ENCODE data around the gene WDR53. TPM values are rescaled to one million over a fixed set of nuclear protein-coding genes. Genes with fewer than 3 reads are reported as not detected.
A peak's percentile ranks its signal among the peaks of the same experiment; 100 is the strongest.
"Not testable (repeated sequence)": the region's sequence is repeated elsewhere in the genome, so short reads cannot be mapped to it uniquely, and the experiment has no call there.

The WDR53 gene
- total RNA-seq, 1 donor from 2014 or later = 0.21 TPM

DNA sequence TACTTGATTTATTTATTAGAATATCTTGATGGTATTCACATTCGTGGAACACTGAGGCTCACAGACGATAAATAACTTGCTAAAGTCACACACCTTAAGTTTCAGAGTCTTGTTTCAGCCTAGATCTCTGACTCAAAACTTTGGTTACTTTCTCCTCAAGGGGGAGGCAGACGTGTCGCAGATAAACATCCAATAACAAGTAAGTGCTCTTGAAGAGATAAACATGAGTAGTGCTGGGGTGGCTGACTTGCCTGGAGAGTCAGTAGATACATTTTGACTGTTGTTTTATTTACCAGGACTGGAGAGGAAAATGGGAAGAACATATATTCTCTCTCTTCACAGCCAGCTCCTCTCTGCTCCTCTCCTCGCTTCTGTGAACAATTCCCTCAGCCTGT is 31.4 kb upstream of the WDR53 start:
- no peaks in the 10 kb centered on the region for H3K9me3 ChIP-seq
- intact Hi-C loops (cut with DNase I) = no loop called here
- H3K4me3 ChIP-seq = no peak overlapping the region
- no peak for DNase-seq (ENCODE audit: low spot score in 2 of 2)
- TF ChIP-seq, protein P1, sequence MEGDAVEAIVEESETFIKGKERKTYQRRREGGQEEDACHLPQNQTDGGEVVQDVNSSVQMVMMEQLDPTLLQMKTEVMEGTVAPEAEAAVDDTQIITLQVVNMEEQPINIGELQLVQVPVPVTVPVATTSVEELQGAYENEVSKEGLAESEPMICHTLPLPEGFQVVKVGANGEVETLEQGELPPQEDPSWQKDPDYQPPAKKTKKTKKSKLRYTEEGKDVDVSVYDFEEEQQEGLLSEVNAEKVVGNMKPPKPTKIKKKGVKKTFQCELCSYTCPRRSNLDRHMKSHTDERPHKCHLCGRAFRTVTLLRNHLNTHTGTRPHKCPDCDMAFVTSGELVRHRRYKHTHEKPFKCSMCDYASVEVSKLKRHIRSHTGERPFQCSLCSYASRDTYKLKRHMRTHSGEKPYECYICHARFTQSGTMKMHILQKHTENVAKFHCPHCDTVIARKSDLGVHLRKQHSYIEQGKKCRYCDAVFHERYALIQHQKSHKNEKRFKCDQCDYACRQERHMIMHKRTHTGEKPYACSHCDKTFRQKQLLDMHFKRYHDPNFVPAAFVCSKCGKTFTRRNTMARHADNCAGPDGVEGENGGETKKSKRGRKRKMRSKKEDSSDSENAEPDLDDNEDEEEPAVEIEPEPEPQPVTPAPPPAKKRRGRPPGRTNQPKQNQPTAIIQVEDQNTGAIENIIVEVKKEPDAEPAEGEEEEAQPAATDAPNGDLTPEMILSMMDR (IDR thresholded peaks at IDR 0.05) = no peak
- H3K4me1 ChIP-seq = no peaks in the 10 kb centered on the region
- no peaks in the 10 kb centered on the region for H3K27me3 ChIP-seq
- H3K36me3 ChIP-seq = no peaks in the 10 kb centered on the region
- H3K27ac ChIP-seq = no peak overlapping the region

DNA sequence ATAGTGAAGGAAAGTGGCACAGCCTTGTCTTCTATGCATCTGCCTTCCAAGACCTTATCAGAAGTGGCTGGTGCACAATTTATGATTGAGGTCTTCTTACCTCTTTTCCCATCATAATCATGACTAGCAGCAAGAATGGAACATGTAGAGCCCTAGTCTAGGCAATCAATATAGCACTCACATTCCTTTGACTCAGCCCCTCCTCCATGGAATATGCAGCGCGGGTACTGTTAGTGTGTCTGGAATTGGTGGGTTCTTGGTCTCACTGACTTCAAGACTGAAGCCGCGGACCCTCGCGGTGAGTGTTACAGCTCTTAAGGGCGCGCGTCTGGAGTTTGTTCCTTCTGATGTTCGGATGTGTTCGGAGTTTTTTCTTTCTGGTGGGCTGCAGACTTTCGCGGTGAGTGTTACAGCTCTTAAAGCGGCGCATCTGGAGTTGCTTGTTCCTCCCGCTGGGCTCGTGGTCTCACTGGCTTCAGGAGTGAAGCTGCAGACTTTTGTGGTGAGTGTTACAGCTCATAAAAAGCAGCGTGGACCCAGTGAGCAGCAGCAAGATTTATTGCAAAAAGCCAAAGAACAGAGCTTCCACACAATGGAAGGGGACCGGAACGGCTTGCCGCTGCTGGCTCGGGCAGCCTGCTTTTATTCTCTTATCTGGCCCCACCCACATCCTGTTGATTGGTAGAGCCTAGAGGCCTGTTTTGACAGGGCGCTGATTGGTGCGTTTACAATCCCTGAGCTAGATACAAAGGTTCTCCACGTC is 29.8 kb upstream of the WDR53 start:
- H3K27ac ChIP-seq; DNase-seq (ENCODE audit: low spot score in 2 of 2); H3K27me3 ChIP-seq; H3K9me3 ChIP-seq; intact Hi-C loops (cut with DNase I); H3K36me3 ChIP-seq; H3K4me1 ChIP-seq: not testable (repeated sequence)
- peak overlapping the region in 1 of 2 donors; percentile 33 for H3K4me3 ChIP-seq

DNA sequence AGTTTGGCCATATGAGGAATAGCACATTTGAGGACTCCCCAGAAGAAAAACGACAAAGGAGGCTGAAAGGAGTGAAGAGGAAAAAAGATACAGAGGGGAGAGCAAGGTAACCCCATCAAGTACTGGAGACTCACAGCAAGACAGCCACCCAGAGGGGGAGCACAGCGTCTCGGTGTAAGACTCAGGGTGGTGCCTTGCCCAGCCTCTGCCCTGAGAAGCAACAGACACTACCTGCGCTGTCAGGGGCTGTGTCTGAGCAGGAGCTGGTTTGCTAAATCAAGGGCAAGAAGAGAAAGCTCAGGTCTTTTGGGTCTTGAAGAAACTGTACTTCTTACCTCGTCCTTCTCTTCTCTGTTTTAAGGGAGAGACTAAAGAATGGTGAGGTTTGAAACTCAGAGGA is 28.0 kb upstream of the WDR53 start:
- no peak for DNase-seq (ENCODE audit: low spot score in 2 of 2)
- Histone ChIP-seq H3K4me3 (no peak overlapping the region), H3K27ac (no peak overlapping the region), H3K27me3 (no peaks in the 10 kb centered on the region), H3K9me3 (no peaks in the 10 kb centered on the region), H3K36me3 (no peaks in the 10 kb centered on the region), H3K4me1 (no peaks in the 10 kb centered on the region)
- TF ChIP-seq, protein P1 (IDR thresholded peaks at IDR 0.05) = no peak
- intact Hi-C loops (cut with DNase I) = no loop called here

DNA sequence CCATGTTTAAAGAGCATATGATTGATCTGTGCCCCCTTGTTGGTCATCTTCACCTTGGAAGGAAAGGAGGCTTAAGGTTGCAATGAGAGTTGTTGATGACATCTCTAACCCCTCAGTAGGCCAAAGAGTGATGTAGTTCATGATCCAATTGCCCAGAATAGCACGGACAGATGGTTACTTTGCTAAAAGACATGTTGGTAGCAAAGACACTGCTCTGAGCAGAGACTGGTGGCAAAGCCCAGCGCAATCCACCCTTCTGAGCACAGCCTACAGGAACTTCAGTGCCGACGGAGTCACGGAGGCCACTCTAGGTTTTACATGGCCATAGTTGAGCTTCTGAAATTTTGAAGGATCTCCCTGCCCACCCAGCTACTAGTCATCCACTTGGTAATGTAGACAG is 21.9 kb upstream of the WDR53 start:
- peak in 1 of 2 donors; percentile 4 for DNase-seq (ENCODE audit: low spot score in 2 of 2)
- H3K4me3 ChIP-seq = no peak overlapping the region
- H3K9me3 ChIP-seq = no peaks in the 10 kb centered on the region
- TF ChIP-seq, protein P1 (IDR thresholded peaks at IDR 0.05) = no peak
- intact Hi-C loops (cut with DNase I) = no loop called here
- peaks cover 0 to 10% of the 10 kb centered on the region in 2 donors for H3K36me3 ChIP-seq
- no peaks in the 10 kb centered on the region for H3K4me1 ChIP-seq
- H3K27me3 ChIP-seq = no peaks in the 10 kb centered on the region
- no peak overlapping the region for H3K27ac ChIP-seq

DNA sequence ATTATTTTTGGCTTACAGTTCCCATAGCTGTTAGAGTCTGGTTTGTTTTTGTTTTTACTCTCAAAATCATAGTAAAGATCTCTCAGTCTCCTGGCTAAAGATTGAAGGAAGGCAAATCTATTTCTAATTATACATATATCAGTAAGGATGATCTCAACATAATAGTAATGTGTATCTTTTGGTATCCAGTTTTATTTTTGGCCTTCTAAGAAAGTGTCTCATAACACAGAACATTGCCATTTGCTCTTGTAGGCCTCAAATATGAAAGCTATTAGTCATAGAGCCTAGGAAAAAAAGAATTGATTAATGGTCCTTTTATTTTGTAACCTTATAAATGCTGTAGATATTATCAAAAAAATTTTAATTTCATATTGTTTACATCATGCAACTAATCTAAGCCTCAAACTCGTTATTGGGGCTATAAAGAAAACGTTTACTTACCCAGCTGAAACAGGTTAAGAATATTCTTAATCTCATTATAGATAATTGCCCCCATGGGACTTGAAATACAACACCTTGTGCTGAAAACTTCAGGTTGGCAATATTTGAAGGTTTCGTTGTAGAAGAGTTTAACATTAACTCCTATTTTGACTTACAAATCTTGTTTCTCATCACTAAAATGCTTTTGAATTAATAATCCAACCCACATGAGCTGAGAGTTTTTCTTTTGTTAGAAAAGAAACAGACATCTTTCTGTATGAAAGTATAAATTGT is 16.8 kb upstream of the WDR53 start:
- Histone ChIP-seq H3K4me1 (no peaks in the 10 kb centered on the region), H3K36me3 (peaks cover 0 to 32% of the 10 kb centered on the region in 2 donors), H3K27me3 (no peaks in the 10 kb centered on the region), H3K9me3 (no peaks in the 10 kb centered on the region), H3K27ac (no peak overlapping the region), H3K4me3 (no peak overlapping the region)
- TF ChIP-seq, protein P1 (IDR thresholded peaks at IDR 0.05) = no peak
- intact Hi-C loops (cut with DNase I) = no loop called here
- DNase-seq (ENCODE audit: low spot score in 2 of 2) = no peak

DNA sequence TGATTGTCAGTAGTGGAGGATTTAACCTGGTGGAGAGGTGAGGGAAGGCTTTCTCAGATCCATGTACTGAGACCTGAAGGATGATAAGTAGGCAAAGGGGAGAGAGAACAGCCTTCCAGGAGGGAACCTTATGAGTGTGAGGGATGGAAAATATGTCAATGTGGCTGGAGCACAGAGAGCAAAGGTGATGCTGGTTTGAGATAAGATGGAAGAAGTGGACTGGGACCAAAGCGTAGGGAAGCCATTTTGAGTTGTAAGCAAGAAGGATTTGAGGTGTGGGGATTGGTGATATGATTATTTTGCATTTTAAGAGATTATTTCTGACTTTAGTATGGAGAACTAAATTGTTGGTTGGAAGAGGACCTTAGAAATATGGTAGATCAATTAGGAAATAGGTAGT is 4.0 kb upstream of the WDR53 start:
- Histone ChIP-seq H3K4me1 (peaks cover 8 to 13% of the 10 kb centered on the region in 2 donors), H3K36me3 (peaks cover 0 to under 1% of the 10 kb centered on the region in 2 donors), H3K27me3 (no peaks in the 10 kb centered on the region), H3K27ac (no peak overlapping the region), H3K9me3 (no peaks in the 10 kb centered on the region), H3K4me3 (no peak overlapping the region)
- intact Hi-C loops (cut with DNase I) = no loop called here
- TF ChIP-seq, protein P1 (IDR thresholded peaks at IDR 0.05) = no peak
- no peak for DNase-seq (ENCODE audit: low spot score in 2 of 2)

DNA sequence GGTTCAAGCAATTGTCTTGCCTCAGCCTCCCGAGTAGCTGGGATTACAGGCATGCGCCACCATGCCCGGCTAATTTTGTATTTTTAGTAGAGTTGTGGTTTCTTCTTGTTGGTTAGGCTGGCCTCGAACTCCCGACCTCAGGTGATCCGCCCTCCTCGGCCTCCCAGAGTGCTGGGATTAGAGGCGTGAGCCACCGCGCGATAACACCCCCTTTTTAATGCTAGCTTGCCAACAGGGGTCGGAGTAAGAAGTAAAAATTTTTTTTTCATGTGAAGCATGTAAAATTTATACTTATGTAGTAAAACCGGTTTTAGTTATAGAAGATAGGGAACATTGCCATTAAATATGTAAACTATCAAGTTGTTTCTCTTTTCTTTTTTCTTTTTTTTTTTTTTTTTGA is 2.0 kb upstream of the WDR53 start:
- Histone ChIP-seq H3K4me3 (peak overlapping the region in 1 of 2 donors; percentile 94), H3K4me1 (peaks cover 8 to 14% of the 10 kb centered on the region in 2 donors)
- intact Hi-C loops (cut with DNase I); H3K9me3 ChIP-seq; H3K27me3 ChIP-seq; H3K27ac ChIP-seq; DNase-seq (ENCODE audit: low spot score in 2 of 2); H3K36me3 ChIP-seq: not testable (repeated sequence)

All from ascending aorta (tissue), 2 donors.